IMR-90 (cell line): ENCODE data around the gene NPAS3. TPM values are rescaled to one million over a fixed set of nuclear protein-coding genes. Genes with fewer than 3 reads are reported as not detected.

Experiments used
- ATAC-seq: fragments of 200-7000 bp; cut with Tn5 transposase; 2 replicates; pipeline ENCODE4 v1.9.1; 2020; ENCODE audit warnings: low read depth, mild to moderate bottlenecking, moderate library complexity
- BruUV-seq: library from RNA; stranded (reverse); fragments of 400-500 nt; replicated peaks from 2 replicates; lab custom pipeline; 2021; lab: Mats Ljungman, UMichigan
- CTCF ChIA-PET: fragments of 300-600 bp; formaldehyde crosslinking; extraction: SDS; loops from one replicate; lab custom pipeline; 2021; ENCODE audit warnings: antibody characterized with exemption; lab: Yijun Ruan, JAX
- POLR2A ChIA-PET: fragments of 300-600 bp; sonication (Branson Sonifier 250); formaldehyde crosslinking; loops from one replicate; lab custom pipeline; 2022; ENCODE audit warnings: antibody characterized with exemption; ENCODE audit not compliant: unreplicated experiment; lab: Charles Lee
- DNase-seq: peaks from one replicate; pipeline ENCODE4 v3.0.0; 2013
- H2AFZ ChIP-seq: replicated peaks from 2 replicates; pipeline ENCODE3; 2013; ENCODE audit warnings: low read length, mild to moderate bottlenecking; ENCODE audit not compliant: poor library complexity
- H2AK5ac ChIP-seq: 2 replicates; pipeline ENCODE4 v1.6.1; 2013; ENCODE audit warnings: low read depth, low read length, inconsistent platforms
- H2AK9ac ChIP-seq: replicated peaks from 2 replicates; pipeline ENCODE3; 2013; ENCODE audit warnings: mild to moderate bottlenecking, low read depth, low read length, moderate library complexity; ENCODE audit not compliant: poor library complexity
- H2BK120ac ChIP-seq: 2 replicates; pipeline ENCODE4 v1.6.1; 2013; ENCODE audit warnings: low read depth, low read length, inconsistent platforms
- H2BK15ac ChIP-seq: 3 replicates; pipeline ENCODE4 v1.6.1; 2013; ENCODE audit warnings: low read depth, low read length, inconsistent platforms
- H2BK20ac ChIP-seq: 2 replicates; pipeline ENCODE4 v1.6.1; 2013; ENCODE audit warnings: low read depth, mild to moderate bottlenecking, inconsistent platforms, low read length, moderate library complexity
- H2BK5ac ChIP-seq: 2 replicates; pipeline ENCODE4 v1.6.1; 2013; ENCODE audit warnings: mild to moderate bottlenecking, low read depth, low read length, inconsistent platforms; ENCODE audit not compliant: poor library complexity, severe bottlenecking
- H3K14ac ChIP-seq: replicated peaks from 2 replicates; pipeline ENCODE4 v1.6.1; 2013; ENCODE audit warnings: low read depth, low read length, inconsistent platforms
- H3K18ac ChIP-seq: 2 replicates; pipeline ENCODE4 v1.6.1; 2013; ENCODE audit warnings: low read depth, low read length, control low read depth
- H3K23ac ChIP-seq: 2 replicates; pipeline ENCODE4 v1.6.1; 2013; ENCODE audit warnings: low read depth, low read length, inconsistent platforms
- H3K27ac ChIP-seq: 2 replicates; pipeline ENCODE4 v1.5.1; 2013; ENCODE audit warnings: mild to moderate bottlenecking, control low read depth, low read length; ENCODE audit not compliant: insufficient read depth
- H3K27me3 ChIP-seq: 2 replicates; pipeline ENCODE4 v1.6.1; 2013; ENCODE audit warnings: low read length; ENCODE audit not compliant: control insufficient read depth, insufficient read depth
- H3K36me3 ChIP-seq: 2 replicates; pipeline ENCODE4 v1.6.1; 2013; ENCODE audit warnings: low read length, mixed read lengths; ENCODE audit not compliant: control insufficient read depth, insufficient read depth
- H3K4ac ChIP-seq: 2 replicates; pipeline ENCODE4 v1.6.1; 2013; ENCODE audit warnings: low read depth, low read length, inconsistent platforms
- H3K4me1 ChIP-seq: 2 replicates; pipeline ENCODE4 v1.6.1; 2013; ENCODE audit warnings: low read length, mixed read lengths; ENCODE audit not compliant: control insufficient read depth, insufficient read depth
- H3K4me2 ChIP-seq: 2 replicates; pipeline ENCODE4 v1.6.1; 2013; ENCODE audit warnings: low read depth, mild to moderate bottlenecking, control low read depth, low read length, moderate library complexity
- H3K4me3 ChIP-seq: 2 replicates; pipeline ENCODE4 v1.5.1; 2013; ENCODE audit warnings: low read depth, mild to moderate bottlenecking, control low read depth, low read length, moderate library complexity; ENCODE audit not compliant: insufficient read depth
- H3K56ac ChIP-seq: 2 replicates; pipeline ENCODE4 v1.6.1; 2013; ENCODE audit warnings: low read length, inconsistent platforms; ENCODE audit not compliant: insufficient read depth; ENCODE audit errors: extremely low read depth
- H3K79me1 ChIP-seq, 2 experiments: 2 replicates each; pipeline ENCODE4 v1.6.1; 2013; ENCODE audit warnings: low read length in 2 of 2, inconsistent platforms in 1 of 2, low read depth in 1 of 2
- H3K9ac ChIP-seq: 2 replicates; pipeline ENCODE4 v1.6.1; 2013; ENCODE audit warnings: low read depth, low read length, control low read depth
- H3K9me1 ChIP-seq: 2 replicates; pipeline ENCODE4 v1.6.1; 2013; ENCODE audit warnings: low read length, inconsistent platforms; ENCODE audit not compliant: insufficient read depth
- H3K9me3 ChIP-seq: 2 replicates; pipeline ENCODE4 v1.6.1; 2013; ENCODE audit warnings: low read length; ENCODE audit not compliant: control insufficient read depth, insufficient read depth
- H4K20me1 ChIP-seq: 2 replicates; pipeline ENCODE4 v1.6.1; 2013; ENCODE audit warnings: low read length, inconsistent platforms; ENCODE audit not compliant: insufficient read depth
- H4K5ac ChIP-seq: 2 replicates; pipeline ENCODE4 v1.6.1; 2013; ENCODE audit warnings: mild to moderate bottlenecking, low read depth, low read length, control low read depth
- H4K8ac ChIP-seq, 2 experiments: 2 replicates each; pipeline ENCODE4 v1.6.1; 2013; ENCODE audit warnings: low read depth in 2 of 2, low read length in 2 of 2, control low read depth in 1 of 2, inconsistent platforms in 1 of 2
- H4K91ac ChIP-seq: 2 replicates; pipeline ENCODE4 v1.6.1; 2013; ENCODE audit warnings: low read depth, low read length, inconsistent platforms; ENCODE audit not compliant: insufficient read depth
- CHD1 ChIP-seq: IDR thresholded peaks from 2 replicates; pipeline ENCODE4 v1.6.1; 2012; ENCODE audit warnings: low read depth, low read length, improper control_type of control experiment
- NFE2L2 ChIP-seq: fragments of 150-350 bp; IDR thresholded peaks from 2 replicates; pipeline ENCODE4 v1.6.1; 2016; ENCODE audit warnings: low read depth, mild to moderate bottlenecking, low read length
- RAD21 ChIP-seq: IDR thresholded peaks from 2 replicates; pipeline ENCODE4 v1.6.1; 2012; ENCODE audit warnings: low read length, improper control_type of control experiment
- RCOR1 ChIP-seq: IDR thresholded peaks from 2 replicates; pipeline ENCODE4 v1.6.1; 2012; ENCODE audit warnings: mild to moderate bottlenecking, low read length, improper control_type of control experiment; ENCODE audit not compliant: insufficient replicate concordance
- USF2 ChIP-seq: fragments of 150-350 bp; IDR thresholded peaks from 2 replicates; pipeline ENCODE4 v1.6.1; 2017; ENCODE audit warnings: mild to moderate bottlenecking, antibody characterized with exemption, low read length, low read depth
- dilution Hi-C: fragments of 300-500 bp; cut with HindIII; formaldehyde crosslinking; loops from one replicate; pipeline ENCODE4 v1.14.3; 2018; ENCODE audit warnings: low sequenced_read_pairs; ENCODE audit not compliant: unreplicated experiment
- in situ Hi-C: fragments of 300-500 bp; cut with MboI; formaldehyde crosslinking; loops from 3 replicates; pipeline ENCODE4 v1.14.3; 2019; ENCODE audit warnings: low sequenced_read_pairs, inconsistent platforms, mixed read lengths
- intact Hi-C: fragments of 100-400 bp; cut with micrococcal nuclease; formaldehyde crosslinking; loops from 2 replicates; pipeline ENCODE4 v1.10.0; 2022
- polyA plus RNA-seq, 3 experiments: library from polyadenylated mRNA; depleted of rRNA; stranded (reverse); fragments of >200 nt; gene quantifications; 2 replicates each; pipeline ENCODE4 v1.2.3, GENCODE V29; 2012; ENCODE audit warnings: low replicate concordance in 1 of 3
- total RNA-seq: library from RNA; depleted of rRNA; stranded (reverse); fragments of >200 nt; gene quantifications from 2 replicates; pipeline ENCODE4 v1.2.3, GENCODE V29; 2012
- TF ChIP-seq, protein P1 (sequence below): conservative IDR thresholded peaks from 2 replicates; pipeline ENCODE4 v1.5.1; 2012; ENCODE audit warnings: mild to moderate bottlenecking, low read depth, low read length, improper control_type of control experiment

NPAS3 gene
- total and polyA plus RNA-seq, 2 of the 4 experiments (the other 2 are of a cell fraction), result not detected

DNA sequence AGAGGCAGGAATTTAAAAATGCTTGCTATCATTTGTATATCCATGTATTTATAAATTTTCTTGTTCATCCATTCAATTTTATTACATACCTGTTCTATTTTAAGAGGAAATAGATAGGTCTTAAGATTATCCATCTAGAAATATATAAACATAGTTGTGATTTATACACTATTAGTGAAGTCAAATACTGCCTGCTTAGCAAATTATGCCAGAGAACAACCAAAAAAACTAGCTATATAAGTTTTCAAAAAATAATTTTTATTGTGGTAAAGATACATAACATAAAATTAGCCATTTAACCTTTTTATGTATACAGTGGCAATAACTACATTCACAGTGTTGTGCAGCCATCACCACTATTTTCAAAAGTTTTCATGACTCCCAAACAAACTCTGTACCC is 237.3 kb downstream of the NPAS3 start:
- Histone ChIP-seq H3K9ac (no peak overlapping the region), H4K20me1 (no peaks in the 10 kb centered on the region), H3K27me3 (no peaks in the 10 kb centered on the region), H2AFZ (no peak overlapping the region), H2BK20ac (no peak overlapping the region), H2BK15ac (no peak overlapping the region), H3K9me1 (no peaks in the 10 kb centered on the region), H3K4me2 (no peak overlapping the region), H3K23ac (no peak overlapping the region), H3K56ac (no peak overlapping the region), H3K14ac (no peak overlapping the region), H3K18ac (no peak overlapping the region), H2BK120ac (no peak overlapping the region), H3K27ac (no peak overlapping the region), H2BK5ac (no peak overlapping the region), H4K8ac (no peak overlapping the region), H3K4me3 (no peak overlapping the region), H3K4ac (no peak overlapping the region), H2AK9ac (no peak overlapping the region), H2AK5ac (no peak overlapping the region), H3K36me3 (no peaks in the 10 kb centered on the region), H4K91ac (no peak overlapping the region), H3K4me1 (no peaks in the 10 kb centered on the region), H4K5ac (no peak overlapping the region), H3K79me1 (no peaks in the 10 kb centered on the region), H3K9me3 (no peaks in the 10 kb centered on the region)
- ChIA-PET CTCF (no interaction called here), POLR2A (no interaction called here)
- TF ChIP-seq, protein P1, sequence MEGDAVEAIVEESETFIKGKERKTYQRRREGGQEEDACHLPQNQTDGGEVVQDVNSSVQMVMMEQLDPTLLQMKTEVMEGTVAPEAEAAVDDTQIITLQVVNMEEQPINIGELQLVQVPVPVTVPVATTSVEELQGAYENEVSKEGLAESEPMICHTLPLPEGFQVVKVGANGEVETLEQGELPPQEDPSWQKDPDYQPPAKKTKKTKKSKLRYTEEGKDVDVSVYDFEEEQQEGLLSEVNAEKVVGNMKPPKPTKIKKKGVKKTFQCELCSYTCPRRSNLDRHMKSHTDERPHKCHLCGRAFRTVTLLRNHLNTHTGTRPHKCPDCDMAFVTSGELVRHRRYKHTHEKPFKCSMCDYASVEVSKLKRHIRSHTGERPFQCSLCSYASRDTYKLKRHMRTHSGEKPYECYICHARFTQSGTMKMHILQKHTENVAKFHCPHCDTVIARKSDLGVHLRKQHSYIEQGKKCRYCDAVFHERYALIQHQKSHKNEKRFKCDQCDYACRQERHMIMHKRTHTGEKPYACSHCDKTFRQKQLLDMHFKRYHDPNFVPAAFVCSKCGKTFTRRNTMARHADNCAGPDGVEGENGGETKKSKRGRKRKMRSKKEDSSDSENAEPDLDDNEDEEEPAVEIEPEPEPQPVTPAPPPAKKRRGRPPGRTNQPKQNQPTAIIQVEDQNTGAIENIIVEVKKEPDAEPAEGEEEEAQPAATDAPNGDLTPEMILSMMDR, result no peak
- TF ChIP-seq NFE2L2 (no peak), CHD1 (no peak), RAD21 (no peak), USF2 (no peak), RCOR1 (no peak)
- BruUV-seq, result no TSS peak
- dilution Hi-C loops, result no loop called here
- no peak for ATAC-seq
- DNase-seq, result no peak
- in situ Hi-C loops, result no loop called here
- intact Hi-C loops, result no loop called here
